ENCODE data around the gene OR9A2.

The OR9A2 gene

DNA sequence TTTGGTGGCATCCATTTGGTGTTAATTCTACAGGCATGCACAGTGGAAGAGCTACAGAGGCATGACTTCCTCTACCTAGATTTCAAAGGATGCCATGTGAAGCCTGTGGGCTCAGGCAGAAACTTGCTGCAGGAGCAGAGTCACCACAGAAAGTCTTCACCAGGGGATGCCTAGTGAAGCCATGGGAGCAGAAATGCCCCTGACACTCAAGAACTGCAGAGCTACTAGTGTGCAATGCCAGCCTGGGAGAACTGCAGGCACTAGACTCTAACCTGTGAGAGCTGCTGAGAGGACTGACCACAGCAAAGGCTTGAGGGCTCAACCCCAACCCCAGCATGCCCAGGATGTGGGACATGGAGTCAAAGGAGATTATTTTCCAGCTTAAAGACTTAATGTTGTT is 3.9 kb downstream of the OR9A2 start:
- in situ Hi-C loops (cut with HindIII; ENCODE audit: low sequenced_read_pairs), result no loop called here

DNA sequence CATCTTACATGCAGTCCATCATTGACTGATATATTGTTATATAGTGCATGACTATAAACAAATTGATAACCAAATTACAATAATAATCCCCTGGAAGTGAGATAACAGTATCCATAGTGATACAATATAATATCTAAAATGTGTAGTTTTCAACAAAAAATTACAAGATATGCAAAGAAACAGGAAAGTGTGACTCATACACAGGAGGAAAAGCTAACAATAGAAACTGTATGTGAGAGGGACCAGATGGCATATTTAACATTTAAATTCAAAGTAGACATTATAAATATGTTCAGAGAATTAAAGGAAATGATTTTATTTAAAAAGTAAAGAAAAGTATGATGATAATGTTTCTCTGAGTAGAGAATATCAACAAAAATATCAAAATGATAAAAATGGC is 8.0 kb downstream of the OR9A2 start:
- in situ Hi-C loops (cut with HindIII; ENCODE audit: low sequenced_read_pairs), result loop anchor here (10.0 kb wide), 2 partner anchors 286 to 396 kb away; no protein-coding TSS in a partner anchor

DNA sequence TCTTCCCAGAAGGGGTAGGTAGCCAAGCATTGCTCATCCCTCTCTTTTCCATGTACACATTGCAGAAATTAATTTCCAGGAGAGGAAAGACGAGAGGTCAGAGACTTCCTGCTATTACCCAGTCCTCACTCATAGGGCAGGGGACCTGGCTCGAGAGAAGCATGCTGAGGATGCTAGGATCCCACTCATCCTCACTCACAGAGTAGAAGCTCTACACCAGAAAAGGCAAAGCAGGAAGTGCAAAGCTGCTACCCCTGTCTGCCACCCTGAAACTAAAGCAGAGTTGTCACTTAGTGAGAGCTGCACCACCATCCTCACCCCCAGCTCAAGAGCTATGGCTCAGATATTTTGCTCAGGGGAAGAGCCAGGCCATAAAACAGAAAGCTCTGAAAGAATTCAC is 9.9 kb downstream of the OR9A2 start:
- in situ Hi-C loops (cut with HindIII; ENCODE audit: low sequenced_read_pairs), result loop anchor here (10.0 kb wide), 2 partner anchors 288 to 398 kb away; no protein-coding TSS in a partner anchor

DNA sequence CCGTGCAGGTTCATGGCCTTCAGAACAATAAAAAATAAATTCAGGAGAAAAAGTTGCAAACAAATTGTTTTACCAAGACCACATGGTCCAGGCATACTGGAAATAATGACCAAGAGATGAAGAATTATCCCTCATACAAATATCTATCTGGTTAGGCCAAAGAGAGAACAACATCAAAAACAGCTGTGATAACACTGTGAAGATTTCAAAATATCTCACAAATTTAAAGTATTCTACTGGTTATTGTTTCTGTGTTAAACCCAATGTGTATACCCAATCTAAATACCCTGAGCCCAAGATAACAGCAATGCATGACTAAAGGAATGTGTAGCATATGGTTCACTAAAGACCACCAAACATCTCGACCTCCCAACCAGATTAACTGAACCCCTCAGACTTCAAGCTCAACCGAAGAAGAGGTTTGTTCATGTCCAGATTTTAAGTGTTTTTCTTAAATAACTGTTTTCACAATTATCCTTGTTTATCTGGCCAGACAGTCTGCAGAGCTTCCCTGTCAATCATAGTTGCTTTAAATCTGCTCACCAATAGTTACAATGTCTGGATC is 10.9 kb downstream of the OR9A2 start:
- in situ Hi-C loops (cut with HindIII; ENCODE audit: low sequenced_read_pairs), result loop anchor here (10.0 kb wide), 2 partner anchors 289 to 399 kb away; no protein-coding TSS in a partner anchor

DNA sequence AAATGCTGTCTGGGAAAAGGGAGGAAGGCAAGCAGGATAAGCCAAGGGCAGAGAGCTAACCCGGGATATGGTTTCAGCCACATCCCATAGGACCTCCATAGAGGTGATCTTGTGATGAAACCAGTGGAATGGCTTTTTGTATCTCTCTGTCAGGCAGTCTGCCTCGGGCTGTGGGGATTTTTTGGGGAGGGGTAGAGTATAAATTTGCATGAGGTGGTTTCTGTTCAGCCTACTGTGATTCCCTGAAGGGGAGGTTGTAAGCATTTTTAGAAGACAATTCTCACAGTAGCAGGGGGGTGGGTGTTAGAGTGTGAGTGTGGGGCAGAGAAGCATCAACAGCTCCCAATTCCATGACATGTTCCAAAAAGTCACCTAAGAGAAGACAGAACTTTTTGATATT is 11.8 kb downstream of the OR9A2 start:
- in situ Hi-C loops (cut with HindIII; ENCODE audit: low sequenced_read_pairs), result loop anchor here (10.0 kb wide), 2 partner anchors 290 to 400 kb away; no protein-coding TSS in a partner anchor

DNA sequence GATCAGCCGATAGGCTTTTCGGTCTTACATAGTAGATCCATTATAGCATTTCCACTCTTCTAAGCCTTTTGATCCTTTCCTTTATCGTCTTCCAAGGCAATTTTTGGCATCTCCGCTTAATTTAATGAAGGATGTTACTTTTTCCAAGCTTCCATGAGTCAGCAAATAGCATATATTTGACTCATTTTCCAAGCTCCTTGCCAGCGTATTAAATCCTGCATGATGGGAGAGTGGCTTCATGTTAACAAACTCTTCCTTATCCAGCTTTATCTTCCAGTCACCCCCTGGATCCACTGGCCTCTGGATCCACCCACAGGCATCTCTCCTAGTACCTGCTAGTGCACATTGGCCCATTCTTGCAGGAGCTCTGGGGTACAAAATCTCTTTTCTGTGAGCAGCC is 13.0 kb downstream of the OR9A2 start:
- in situ Hi-C loops (cut with HindIII; ENCODE audit: low sequenced_read_pairs), result loop anchor here (5.0 to 10.0 kb wide), 3 partner anchors 203 to 401 kb away; no protein-coding TSS in a partner anchor

DNA sequence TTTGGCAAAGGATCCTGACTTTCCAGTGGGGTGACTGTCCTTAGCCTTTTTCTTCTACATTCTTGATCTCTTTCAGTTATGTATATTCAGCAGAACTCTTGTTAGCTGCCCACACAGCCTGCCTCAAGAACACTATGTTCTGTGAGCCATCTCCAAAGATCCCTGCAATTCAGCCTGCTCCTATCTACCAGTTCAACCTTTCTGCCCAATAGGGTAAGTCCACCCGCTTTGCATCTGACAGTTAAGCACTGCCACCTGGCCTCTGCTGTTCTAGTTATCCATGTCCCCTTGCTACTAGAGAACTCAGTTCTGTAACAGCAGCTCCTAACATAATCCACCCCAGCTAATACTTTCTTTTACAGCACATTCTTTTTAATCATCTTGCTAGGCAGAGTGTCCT is 13.5 kb downstream of the OR9A2 start:
- in situ Hi-C loops (cut with HindIII; ENCODE audit: low sequenced_read_pairs), result loop anchor here (5.0 to 10.0 kb wide), 3 partner anchors 204 to 401 kb away; no protein-coding TSS in a partner anchor

DNA sequence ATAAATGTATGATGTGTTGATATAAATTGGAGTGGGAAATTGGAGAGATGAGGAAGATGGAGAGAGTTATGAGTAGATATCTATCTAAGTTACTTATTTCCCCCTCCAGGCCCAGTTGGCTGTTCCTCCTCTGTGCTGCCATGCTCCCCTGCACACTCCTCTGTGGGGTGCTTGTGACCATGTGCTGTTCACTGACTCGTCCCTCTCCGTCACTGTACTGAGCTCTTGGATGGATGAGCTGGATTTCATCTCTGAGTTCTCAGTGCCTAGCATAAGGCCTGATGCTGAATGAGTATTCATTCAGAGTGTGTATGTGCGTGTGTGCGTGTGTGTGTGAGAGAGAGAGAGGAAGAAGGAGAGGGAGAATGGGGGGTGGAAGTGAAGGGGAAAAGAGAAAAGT is 14.5 kb downstream of the OR9A2 start:
- in situ Hi-C loops (cut with HindIII; ENCODE audit: low sequenced_read_pairs), result loop anchor here (5.0 to 10.0 kb wide), 3 partner anchors 205 to 402 kb away; no protein-coding TSS in a partner anchor

DNA sequence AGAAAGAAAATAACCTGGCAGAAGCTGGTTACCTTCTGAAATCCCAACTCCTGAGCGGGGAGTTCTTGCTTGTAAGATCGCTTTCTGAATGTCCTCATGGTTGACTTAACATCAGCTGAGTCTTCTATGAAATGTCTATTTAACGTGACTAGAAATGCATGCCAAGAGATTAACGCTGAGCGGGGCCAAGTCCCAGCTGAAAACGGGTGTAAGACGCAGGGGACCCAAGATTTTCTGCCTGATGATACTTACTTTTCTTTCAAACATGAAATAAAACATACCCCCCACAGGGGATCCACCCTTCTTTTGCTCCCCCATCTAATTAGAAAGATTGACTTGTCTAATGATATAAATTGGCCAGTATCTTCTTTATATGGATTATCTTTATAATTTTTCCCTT is 14.9 kb downstream of the OR9A2 start:
- in situ Hi-C loops (cut with HindIII; ENCODE audit: low sequenced_read_pairs), result loop anchor here (5.0 to 10.0 kb wide), 3 partner anchors 205 to 403 kb away; no protein-coding TSS in a partner anchor

DNA sequence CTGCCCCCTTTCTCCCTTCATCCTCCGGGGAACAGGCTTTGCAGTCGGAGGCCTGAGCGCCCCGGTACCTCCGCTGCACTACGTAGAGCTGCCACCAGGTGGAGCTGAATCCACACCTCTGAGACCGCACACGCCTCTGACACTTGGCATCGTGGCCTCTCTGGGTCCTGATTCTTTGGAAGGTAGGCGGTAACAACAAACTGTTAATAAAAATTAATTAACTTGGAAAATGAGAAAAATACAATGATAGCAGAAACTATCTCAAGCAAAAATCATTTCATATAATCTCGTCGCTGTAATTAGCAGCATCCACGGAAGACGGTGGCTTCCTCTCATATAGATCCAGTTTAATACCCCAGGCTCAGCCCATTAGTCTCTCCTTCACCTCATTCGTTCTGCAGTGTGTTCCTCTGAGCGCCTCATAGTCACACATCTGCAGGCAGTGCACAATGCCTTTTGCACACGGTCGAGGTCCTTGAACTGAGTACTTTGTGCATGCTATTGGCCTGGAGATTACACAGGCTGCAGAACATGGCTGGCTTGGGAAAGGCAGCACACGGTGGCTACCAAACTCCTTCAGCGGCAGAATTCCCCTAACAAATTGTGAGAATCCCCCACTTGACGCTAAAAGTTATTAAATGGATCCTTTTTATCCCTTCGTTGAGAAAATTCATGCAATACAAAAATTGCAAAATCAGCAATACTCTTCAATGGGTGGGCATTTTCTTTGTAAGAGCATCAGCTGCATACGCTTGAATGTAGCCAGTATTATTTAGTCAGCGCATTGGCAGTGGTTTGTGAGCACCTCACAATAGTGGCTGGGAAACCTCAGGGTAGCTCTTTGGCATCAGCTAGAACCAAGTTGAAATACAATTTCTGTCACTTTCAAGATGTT is 18.7 kb downstream of the OR9A2 start:
- in situ Hi-C loops (cut with HindIII; ENCODE audit: low sequenced_read_pairs), result no loop called here

DNA sequence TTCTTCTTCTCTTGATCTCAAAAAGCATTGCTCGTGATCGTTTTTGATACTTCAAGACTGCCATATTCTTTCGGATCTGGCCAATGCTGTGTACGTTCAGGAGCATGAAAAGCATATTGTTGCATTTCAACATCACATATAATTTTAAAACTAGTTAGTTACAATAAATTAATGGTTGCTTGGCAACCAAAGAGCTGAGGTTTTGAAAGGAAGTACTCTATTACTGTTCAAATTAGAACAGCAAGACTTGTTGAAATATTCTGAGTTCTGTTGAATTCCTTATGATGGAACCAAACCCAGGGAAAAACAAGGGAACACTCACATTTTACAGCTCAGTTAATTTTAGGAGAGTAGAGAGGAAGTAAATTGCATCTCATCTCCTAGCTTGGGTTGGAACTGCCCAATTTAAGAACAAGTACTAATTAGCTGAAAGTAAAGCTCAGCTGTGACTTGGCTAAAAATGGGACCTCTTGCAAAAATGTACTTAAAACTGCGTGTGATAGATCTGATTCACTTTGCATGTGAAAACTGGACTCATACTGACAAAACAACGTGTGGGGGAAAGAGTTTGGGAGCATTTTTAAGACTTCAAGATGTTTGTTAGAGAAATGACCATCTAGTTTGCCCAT is 21.2 kb downstream of the OR9A2 start:
- in situ Hi-C loops (cut with HindIII; ENCODE audit: low sequenced_read_pairs), result no loop called here

DNA sequence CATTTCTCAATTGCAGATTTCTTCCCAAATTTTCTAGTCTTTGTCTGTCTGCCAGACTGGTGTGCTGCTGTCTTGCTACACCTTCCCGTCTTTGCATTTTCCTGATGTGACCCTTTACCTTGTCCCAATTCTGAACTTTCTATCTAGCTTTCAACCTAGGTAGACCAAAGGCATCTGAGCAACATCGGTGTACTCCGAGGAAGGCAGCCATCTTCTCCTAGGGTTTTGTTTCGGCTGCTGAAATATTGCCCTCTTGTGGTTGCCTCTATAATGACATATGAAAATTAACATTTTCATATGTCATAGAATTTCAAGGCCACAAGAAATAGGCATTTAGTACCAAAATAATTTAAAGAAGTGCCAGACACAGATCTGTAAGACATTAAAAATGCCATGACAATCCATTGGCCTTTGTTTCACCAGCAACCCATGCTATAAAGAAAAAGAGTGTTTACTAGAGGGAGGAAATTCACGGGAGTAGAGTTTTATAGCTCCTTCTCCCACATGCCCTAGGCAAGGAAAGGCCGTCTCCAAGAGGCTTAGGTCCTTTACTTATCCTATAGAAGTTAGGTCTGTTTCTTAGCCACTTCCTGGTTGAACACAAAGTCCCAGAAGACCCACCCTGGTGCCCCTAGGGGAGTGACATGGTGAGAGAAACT is 23.4 kb downstream of the OR9A2 start:
- in situ Hi-C loops (cut with HindIII; ENCODE audit: low sequenced_read_pairs), result no loop called here

DNA sequence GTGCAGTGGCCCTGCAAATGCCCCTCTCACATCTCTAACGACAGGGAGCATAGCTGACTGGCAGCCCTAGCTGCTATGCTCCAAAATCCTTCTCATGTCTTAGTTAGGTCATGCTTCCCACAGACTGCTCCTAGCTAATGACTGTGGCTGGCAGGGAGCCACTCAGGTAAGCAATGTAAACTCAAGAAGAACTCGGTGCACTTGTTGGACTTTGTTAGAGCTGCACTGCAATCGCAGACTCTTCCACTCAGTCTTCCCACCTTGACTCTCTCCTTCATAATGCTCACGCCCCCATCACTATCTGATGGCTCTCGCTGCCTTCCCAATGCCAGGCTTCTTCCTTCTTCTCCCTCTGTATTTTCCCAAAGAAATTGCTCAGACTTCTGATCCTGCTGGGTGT is 24.0 kb downstream of the OR9A2 start:
- in situ Hi-C loops (cut with HindIII; ENCODE audit: low sequenced_read_pairs), result no loop called here

DNA sequence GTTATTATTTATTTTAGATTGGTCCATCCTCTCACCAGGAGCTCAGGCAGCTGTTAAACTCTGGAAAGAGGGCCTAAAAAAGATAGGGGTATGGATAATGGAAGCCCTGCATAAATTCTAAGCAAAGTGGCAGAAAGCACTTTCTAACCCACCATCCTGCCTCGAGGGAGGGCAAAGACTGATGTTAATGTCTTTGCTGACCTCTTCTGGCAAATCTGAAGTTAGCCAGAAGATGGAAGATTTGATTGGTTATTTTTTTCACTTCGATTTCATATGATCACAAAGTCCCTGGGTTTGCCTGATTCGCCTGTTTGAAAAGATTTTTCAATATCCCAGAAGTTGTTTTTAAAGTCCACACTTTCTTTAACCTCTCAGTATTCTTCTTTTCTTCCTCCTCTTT is 24.8 kb downstream of the OR9A2 start:
- in situ Hi-C loops (cut with HindIII; ENCODE audit: low sequenced_read_pairs), result no loop called here

DNA sequence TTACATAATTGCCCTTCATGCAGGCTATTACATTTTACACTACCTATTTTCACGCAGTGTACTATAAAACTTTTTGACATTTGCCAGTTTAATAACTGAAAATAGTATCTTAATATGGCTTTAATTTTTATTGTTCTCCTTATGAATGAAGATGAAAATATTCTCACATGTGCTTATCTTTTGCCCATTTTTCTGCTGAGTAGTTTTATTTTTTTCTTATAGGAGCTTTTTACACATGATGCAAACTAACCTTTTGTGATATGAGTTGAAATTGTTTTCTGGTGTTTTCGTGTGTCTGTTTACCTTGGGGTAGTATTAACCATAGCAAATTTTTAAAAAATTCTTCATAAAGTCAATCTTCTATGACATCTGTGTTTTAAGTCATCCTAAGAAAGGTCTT is 26.3 kb downstream of the OR9A2 start:
- in situ Hi-C loops (cut with HindIII; ENCODE audit: low sequenced_read_pairs), result no loop called here

DNA sequence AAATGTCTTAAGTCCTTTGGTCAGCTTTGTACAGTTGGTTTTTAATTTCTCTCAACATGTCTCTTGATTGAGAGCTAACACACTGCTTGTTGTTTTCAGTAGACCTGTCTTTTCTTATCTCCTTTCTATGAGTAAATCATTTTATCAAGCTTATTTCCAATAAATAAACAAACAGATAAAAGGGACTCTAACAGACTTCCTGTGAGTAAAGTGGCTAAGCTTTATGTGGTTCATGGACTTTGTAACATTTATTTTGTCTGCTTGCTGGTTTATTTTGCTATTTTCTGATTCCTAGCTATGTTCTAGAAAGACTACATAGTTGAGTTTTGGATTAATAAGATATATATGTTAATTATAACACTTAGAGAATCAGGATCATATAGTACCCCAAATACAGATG is 27.1 kb downstream of the OR9A2 start:
- in situ Hi-C loops (cut with HindIII; ENCODE audit: low sequenced_read_pairs), result no loop called here

DNA sequence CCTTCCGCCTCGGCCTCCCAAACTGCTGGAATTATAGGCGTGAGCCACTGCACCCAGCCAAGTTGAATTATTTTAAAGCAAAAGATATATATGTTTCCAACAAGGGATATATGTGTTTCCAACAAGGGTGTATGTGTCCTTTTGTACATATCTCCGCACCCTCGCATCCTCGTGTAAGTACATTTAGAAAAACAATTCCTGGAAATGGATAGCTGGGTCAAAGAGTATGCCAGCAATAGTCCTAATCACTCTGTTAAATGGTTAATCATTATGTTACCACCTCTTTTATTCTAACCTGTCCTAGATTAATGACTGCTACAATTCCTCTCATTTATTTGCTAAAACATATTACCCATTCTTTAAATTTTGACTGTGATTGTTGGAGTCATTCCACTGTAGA is 28.0 kb downstream of the OR9A2 start:
- in situ Hi-C loops (cut with HindIII; ENCODE audit: low sequenced_read_pairs), result no loop called here

DNA sequence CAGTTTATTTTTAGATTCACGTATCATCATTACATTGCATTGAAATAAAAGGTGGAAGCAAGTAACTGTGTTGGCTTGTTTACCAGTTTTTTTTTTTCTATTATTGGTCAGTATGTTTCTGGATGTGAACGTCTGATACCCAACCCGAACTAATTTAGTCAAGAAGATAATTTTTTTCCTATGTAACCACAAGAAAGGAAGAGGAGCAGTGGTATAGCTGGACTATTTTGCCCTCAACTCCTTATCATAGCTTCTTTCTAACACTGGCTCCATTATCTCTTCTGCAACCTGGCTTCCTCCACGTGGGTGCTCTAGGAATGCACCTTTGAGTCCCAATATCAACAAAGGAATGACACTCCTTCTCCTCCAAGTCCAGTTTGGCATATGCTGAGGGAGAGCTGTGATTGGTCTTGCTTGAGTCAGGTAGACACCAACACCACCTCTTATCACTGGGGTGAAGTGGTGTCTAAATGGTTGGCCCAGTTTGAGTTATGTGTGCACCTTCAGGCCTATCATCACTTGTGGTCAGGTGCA is 29.4 kb downstream of the OR9A2 start:
- in situ Hi-C loops (cut with HindIII; ENCODE audit: low sequenced_read_pairs), result no loop called here

DNA sequence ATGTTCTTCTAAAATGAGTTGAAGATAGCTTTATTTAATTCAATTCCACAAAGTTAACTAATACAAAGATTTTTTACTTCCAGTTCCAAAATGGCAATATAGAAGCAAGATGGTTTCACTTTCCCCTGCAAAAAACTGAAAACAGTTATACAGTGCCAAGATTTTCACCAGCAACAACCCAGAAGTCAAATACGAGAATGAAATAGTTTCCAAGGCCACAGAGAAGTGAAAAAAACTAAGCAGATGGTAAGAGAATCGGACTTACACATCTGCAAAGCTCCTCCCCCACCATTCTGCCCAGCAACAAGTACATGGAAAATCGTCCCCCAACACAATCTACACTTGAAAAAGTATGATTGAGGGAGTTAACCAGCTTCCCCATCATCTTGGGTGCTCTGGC is 34.5 kb downstream of the OR9A2 start:
- in situ Hi-C loops (cut with HindIII; ENCODE audit: low sequenced_read_pairs), result no loop called here

DNA sequence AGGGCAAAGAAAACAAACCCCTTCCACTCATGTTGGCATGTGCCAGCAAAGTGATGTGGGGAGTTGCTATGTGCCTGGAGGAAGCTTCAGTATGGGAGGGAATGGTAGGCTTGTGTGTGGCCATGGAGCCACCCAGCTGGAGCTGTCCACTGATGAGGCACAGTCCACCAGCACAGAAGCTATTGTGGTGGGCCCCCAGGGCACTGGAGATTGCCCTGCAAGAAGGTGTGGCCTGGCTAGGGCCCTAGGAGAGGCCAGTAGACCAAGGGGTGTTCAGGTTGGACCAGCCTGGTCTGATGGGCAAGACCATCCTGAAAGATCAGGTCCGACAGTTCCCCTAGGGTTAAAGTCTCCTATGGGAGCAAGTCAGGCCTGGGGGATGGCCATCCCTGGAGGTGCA is 42.6 kb downstream of the OR9A2 start:
- in situ Hi-C loops (cut with HindIII; ENCODE audit: low sequenced_read_pairs), result no loop called here

DNA sequence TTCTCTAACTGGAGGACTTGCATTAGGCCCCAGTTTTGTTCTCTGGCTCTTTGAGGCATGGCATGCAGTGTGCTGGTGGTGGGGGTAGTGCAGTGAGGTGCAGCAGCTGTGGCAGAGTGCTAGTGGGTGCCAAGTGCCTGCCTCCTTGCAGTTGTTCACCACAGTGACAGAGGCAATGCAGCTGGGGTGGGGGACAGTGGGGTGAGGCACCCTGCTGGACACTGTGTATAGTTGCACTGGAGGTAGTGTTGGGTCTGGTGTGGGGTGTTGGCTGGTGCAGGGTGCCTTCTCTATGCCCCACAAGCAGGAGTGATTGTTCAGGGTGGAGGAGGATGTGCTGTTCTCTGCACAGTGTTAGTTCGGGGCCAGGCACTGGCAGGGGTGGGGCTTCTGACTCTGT is 43.1 kb downstream of the OR9A2 start:
- in situ Hi-C loops (cut with HindIII; ENCODE audit: low sequenced_read_pairs), result no loop called here

Data from endothelial cell of hepatic sinusoid (primary cell).